Suprapubic skin (tissue), 3 donors: ENCODE results near the gene KITLG.

ENCODE experiments used
- CTCF ChIP-seq, 2 donors: fragments of 200-600 bp in 1 of 2; fragments of 450-650 bp in 1 of 2; sonication (generic) in 1 of 2; IDR thresholded peaks; one replicate each; pipeline ENCODE4 v1.5.1; 2016 to 2019; ENCODE audit warnings: antibody characterized with exemption in 2 of 2, mild to moderate bottlenecking in 1 of 2, moderate library complexity in 1 of 2
- POLR2A ChIP-seq, 2 donors: fragments of 450-650 bp; IDR thresholded peaks; one replicate each; pipeline ENCODE4 v1.6.1; 2017; ENCODE audit warnings: antibody characterized with exemption in 2 of 2, mild to moderate bottlenecking in 2 of 2, moderate library complexity in 2 of 2

- TF ChIP-seq POLR2A (IDR thresholded peaks at IDR 0.05) (no peak), CTCF (IDR thresholded peaks at IDR 0.05) (no peak)
Observed at GRCh38 chr12:88573583-88573982, 6.7 kb downstream of the KITLG start.
